DMS153 treated with DMSO at 0.1 percent for 48 hours (cell line): ENCODE data around the gene FGF14.
A peak's percentile ranks its signal among the peaks of the same experiment; 100 is the strongest.

ENCODE experiments used
- DNase-seq: peaks from one replicate; lab custom pipeline; 2025; ENCODE audit not compliant: unreplicated experiment; lab: John Stamatoyannopoulos, UW

The FGF14 gene

GRCh38 chr13:101828119-101828518 lies 573.7 kb downstream of the FGF14 start:
- DNase-seq = no peak

- DNase-seq = no peak
Measured at GRCh38 chr13:101817898-101818297, 584.0 kb downstream of the FGF14 start.

GRCh38 chr13:101811881-101812280 lies 590.0 kb downstream of the FGF14 start:
- no peak for DNase-seq

DNA sequence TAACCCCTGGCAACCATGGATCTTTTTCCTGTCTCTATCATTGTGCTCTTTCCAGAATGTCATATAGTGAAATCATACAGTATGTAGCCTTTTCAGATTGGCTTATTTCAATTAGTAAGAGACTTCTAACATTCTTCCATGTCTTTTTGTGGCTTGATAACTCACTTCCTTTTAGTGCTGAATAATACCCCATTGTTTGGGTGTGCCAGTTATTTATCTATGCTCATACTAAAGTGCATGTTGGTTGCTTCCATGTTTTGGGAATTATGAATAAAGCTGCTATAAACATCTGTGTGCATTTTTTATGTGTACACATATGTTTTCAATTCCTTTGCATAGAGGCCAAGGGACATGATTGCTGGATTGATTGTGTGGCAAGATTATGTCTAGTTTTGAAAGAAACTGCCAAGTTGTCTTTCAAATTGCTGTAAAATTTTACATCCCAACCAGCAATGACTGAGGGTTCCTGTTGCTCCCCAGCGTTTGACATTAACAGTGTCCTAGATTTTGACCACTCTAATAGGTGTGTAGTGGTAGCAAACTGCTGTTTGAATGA lies 590.5 kb downstream of the FGF14 start:
- no peak for DNase-seq

DNA sequence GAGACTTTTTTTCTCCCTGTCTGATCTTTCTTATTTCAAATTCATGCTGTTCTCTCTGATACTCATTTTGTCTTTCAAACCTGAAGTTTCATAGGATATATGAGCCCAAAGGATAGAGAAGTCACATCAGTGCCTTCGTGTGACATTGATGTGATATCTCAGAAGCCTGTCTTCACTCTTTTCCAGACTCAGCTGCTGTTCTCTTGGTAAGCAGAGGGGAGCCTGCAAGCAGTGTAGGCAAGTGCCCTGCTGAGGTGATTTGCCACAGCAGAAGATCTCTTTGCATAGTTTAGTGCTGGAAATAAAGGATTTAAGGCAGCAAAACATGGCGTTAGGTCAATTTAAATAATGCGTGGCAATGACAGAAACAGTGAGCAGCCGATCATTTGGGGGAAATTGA lies 602.7 kb downstream of the FGF14 start:
- DNase-seq = no peak

DNA sequence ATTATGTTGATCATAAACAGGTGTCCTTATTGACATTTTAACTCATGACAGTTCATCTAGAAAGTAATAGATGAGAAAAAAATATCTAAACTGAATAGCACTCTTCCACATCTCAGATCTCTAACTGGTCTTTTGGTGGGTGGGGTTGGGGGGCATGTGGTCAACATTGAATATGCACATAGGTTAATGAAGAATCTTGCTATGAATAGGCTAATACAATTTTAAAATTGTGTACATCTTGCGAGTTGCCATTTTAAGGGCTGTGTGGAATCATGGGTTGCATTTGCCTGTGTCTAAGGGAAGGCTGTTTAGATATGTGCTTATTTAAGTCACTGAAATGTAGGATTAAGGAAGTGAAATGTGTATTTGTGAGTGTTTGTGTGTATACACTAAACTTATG lies 603.4 kb downstream of the FGF14 start:
- DNase-seq = no peak

- DNase-seq = no peak
Measured at GRCh38 chr13:101795460-101795859, 606.4 kb downstream of the FGF14 start.

GRCh38 chr13:101795025-101795424 lies 606.8 kb downstream of the FGF14 start:
- DNase-seq = no peak

GRCh38 chr13:101792189-101792588 lies 609.7 kb downstream of the FGF14 start:
- DNase-seq = no peak

DNA sequence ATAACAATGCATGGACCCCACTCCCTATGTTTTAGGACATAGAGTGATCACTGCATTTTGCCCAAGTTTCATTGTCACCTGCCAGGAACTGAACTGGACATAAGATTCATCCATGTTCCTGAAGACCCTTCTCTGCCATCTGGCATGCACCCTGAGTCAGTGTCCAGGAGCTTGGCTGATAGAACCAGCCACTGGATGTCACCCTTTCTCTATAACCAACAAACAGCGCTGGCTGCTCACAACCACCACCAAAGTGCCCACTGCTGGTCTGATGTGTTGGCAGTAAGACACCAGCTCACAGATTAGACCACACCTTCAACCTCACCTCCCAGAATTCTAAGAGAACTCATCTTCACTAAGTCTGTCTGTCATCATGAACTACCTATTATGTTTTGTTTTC lies 616.0 kb downstream of the FGF14 start:
- peak; percentile 75 for DNase-seq

DNA sequence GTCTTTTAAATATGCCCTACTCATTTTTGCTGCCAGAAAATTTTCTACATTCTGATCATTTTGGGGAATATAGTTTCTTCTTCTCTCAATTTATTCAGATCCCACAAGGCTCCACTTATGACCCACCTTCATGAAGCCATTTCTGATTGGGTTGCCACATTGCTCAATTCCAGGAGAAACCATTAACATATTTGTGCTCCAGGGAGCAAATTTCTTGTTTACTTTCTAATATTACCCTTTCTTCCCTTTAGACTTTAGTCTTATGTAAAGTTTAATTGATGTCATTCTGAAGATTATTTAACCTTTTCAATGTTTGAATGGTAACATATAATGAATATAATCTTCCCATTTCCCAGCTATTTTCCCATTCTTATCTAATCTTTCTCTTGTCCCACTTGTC lies 617.5 kb downstream of the FGF14 start:
- no peak for DNase-seq

GRCh38 chr13:101783554-101783953 lies 618.3 kb downstream of the FGF14 start:
- DNase-seq = no peak

- DNase-seq = no peak
Measured at GRCh38 chr13:101780211-101780610, 621.6 kb downstream of the FGF14 start.

- DNase-seq = no peak
Measured at GRCh38 chr13:101779147-101779546, 622.7 kb downstream of the FGF14 start.

- no peak for DNase-seq
Measured at GRCh38 chr13:101775267-101775666, 626.6 kb downstream of the FGF14 start.

- no peak for DNase-seq
Measured at GRCh38 chr13:101774393-101774792, 627.5 kb downstream of the FGF14 start.

- DNase-seq = no peak
Measured at GRCh38 chr13:101773062-101773461, 628.8 kb downstream of the FGF14 start.

DNA sequence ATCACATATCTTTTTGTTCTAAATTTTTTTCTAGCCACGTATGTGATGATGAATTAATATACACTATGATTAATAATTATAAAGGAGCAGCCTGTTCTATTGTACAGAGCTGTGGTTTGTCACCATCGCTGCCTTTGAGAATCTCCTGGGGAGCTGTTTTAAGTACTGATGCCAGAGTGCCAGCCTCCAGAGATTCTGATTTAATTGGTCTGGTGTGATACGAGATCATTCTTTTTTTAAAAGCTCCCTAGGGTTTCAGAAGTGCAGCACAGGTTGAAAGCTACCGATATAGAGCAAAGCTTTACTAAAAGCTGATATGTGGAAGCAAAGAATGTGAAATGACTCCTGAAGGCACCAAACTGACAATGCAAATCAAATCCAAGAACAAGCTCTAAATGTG lies 634.7 kb downstream of the FGF14 start:
- DNase-seq = no peak

- DNase-seq = no peak
Measured at GRCh38 chr13:101763191-101763590, 638.7 kb downstream of the FGF14 start.

- DNase-seq = peak; percentile 56
Measured at GRCh38 chr13:101757446-101758039, 644.3 kb downstream of the FGF14 start.

- no peak for DNase-seq
Measured at GRCh38 chr13:101755228-101755887, 646.5 kb downstream of the FGF14 start.

- DNase-seq = no peak
Measured at GRCh38 chr13:101752432-101752831, 649.4 kb downstream of the FGF14 start.

- peak; percentile 35 for DNase-seq
Measured at GRCh38 chr13:101751488-101751887, 650.4 kb downstream of the FGF14 start.
